A549 (cell line): ENCODE data around the gene MVB12B. TPM values are rescaled to one million over a fixed set of nuclear protein-coding genes. Genes with fewer than 3 reads are reported as not detected.
A peak's percentile ranks its signal among the peaks of the same experiment; 100 is the strongest.

Experiments used
- ATAC-seq, 2 experiments: fragments of 200-7000 bp in 1 of 2; fragments of >200 bp in 1 of 2; cut with Nextera tagmentation in 1 of 2; cut with Tn5 transposase in 1 of 2; 3 replicates each; pipeline versions ENCODE4 v1.8.0 to v1.9.1; 2018 to 2020; ENCODE audit warnings: mild to moderate bottlenecking in 1 of 2, moderate library complexity in 1 of 2
- CTCF ChIA-PET: fragments of 300-600 bp; sonication (Branson Sonifier 250); formaldehyde crosslinking; extraction: SDS; loops from one replicate; lab custom pipeline; 2021; ENCODE audit warnings: antibody characterized with exemption, inconsistent platforms; lab: Yijun Ruan, JAX
- POLR2A ChIA-PET: fragments of 350-600 bp; formaldehyde crosslinking; extraction: SDS; loops from one replicate; lab custom pipeline; 2021; ENCODE audit warnings: antibody characterized with exemption, inconsistent platforms; lab: Yijun Ruan, JAX
- DNase-seq, 2 experiments: peaks; one replicate each; pipeline versions ENCODE4 v3.0.0 to v3.0.0-alpha.2; 2011 to 2016; ENCODE audit warnings: low read depth in 1 of 2, low spot score in 1 of 2
- FAIRE-seq: peaks from 2 replicates; lab custom pipeline; 2011; peaks lifted over from hg19 to GRCh38; lab: Jason Lieb, UNC
- H3K27ac ChIP-seq, 2 experiments: fragments of >200 bp; sonication (Bioruptor Twin); formaldehyde crosslinking; 3 replicates each; pipeline ENCODE4 v1.5.1; 2016 to 2017
- H3K4me1 ChIP-seq: fragments of >200 bp; sonication (Bioruptor Twin); formaldehyde crosslinking; 3 replicates; pipeline ENCODE4 v1.6.1; 2016
- H3K4me2 ChIP-seq: fragments of >200 bp; sonication (Bioruptor Twin); formaldehyde crosslinking; 3 replicates; pipeline ENCODE4 v1.6.1; 2016
- H3K4me3 ChIP-seq: fragments of >200 bp; sonication (Bioruptor Twin); formaldehyde crosslinking; 3 replicates; pipeline ENCODE4 v1.5.1; 2016
- H3K9me3 ChIP-seq: fragments of >200 bp; sonication (Bioruptor Twin); formaldehyde crosslinking; 3 replicates; pipeline ENCODE4 v1.6.1; 2016
- CBX2 ChIP-seq: fragments of 200-600 bp; sonication (generic); IDR thresholded peaks from 2 replicates; pipeline ENCODE4 v1.6.1; 2016; ENCODE audit warnings: low read depth, mild to moderate bottlenecking, borderline replicate concordance
- CEBPB ChIP-seq, 2 experiments: fragments of >200 bp in 1 of 2; sonication (Bioruptor Twin) in 1 of 2; formaldehyde crosslinking in 1 of 2; IDR thresholded peaks; 2 replicates each; pipeline ENCODE4 v1.6.1; 2012 to 2016
- CHD4 ChIP-seq: fragments of 200-600 bp; sonication (generic); IDR thresholded peaks from 2 replicates; pipeline ENCODE4 v1.6.1; 2016; ENCODE audit warnings: antibody characterized with exemption, mild to moderate bottlenecking, borderline replicate concordance
- EHF ChIP-seq: fragments of 250-450 bp; sonication (Bioruptor Pico); IDR thresholded peaks from 2 replicates; pipeline ENCODE4 v1.5.0; 2020; ENCODE audit warnings: mild to moderate bottlenecking
- ESRRA ChIP-seq: fragments of 150-350 bp; IDR thresholded peaks from 2 replicates; pipeline ENCODE4 v1.6.1; 2014; ENCODE audit warnings: mild to moderate bottlenecking, low read length, borderline replicate concordance
- HDAC2 ChIP-seq: fragments of 200-600 bp; sonication (generic); IDR thresholded peaks from 2 replicates; pipeline ENCODE4 v1.6.1; 2016
- HEYL ChIP-seq: fragments of 250-450 bp; sonication (Bioruptor Pico); IDR thresholded peaks from 2 replicates; pipeline ENCODE4 v1.8.0; 2021; ENCODE audit warnings: mild to moderate bottlenecking, moderate library complexity
- HOXA7 ChIP-seq: fragments of 250-450 bp; sonication (Bioruptor Pico); IDR thresholded peaks from 2 replicates; pipeline ENCODE4 v1.5.0; 2020; ENCODE audit warnings: mild to moderate bottlenecking, moderate library complexity
- KDM5A ChIP-seq: fragments of 200-600 bp; sonication (generic); IDR thresholded peaks from 2 replicates; pipeline ENCODE4 v1.6.1; 2016; ENCODE audit warnings: antibody characterized with exemption, mild to moderate bottlenecking
- NFE2L2 ChIP-seq: fragments of 150-350 bp; conservative IDR thresholded peaks from 2 replicates; pipeline ENCODE4 v1.6.1; 2014; ENCODE audit warnings: low read length
- PHF8 ChIP-seq: fragments of 200-600 bp; sonication (generic); IDR thresholded peaks from 2 replicates; pipeline ENCODE4 v1.6.1; 2016; ENCODE audit warnings: low read depth, mild to moderate bottlenecking, antibody characterized with exemption, moderate library complexity, borderline replicate concordance
- POLR2A ChIP-seq: IDR thresholded peaks from 2 replicates; pipeline ENCODE4 v1.6.1; 2012; ENCODE audit warnings: mild to moderate bottlenecking, low read length
- RAD21 ChIP-seq, 2 experiments: fragments of >200 bp in 1 of 2; sonication (Bioruptor Twin) in 1 of 2; formaldehyde crosslinking in 1 of 2; IDR thresholded peaks in 1 of 2; conservative IDR thresholded peaks in 1 of 2; 2 replicates in 1 of 2; 3 replicates in 1 of 2; pipeline ENCODE4 v1.6.1; 2012 to 2018; ENCODE audit warnings: inconsistent platforms in 1 of 2
- RFX5 ChIP-seq: fragments of 450-650 bp; IDR thresholded peaks from 2 replicates; pipeline ENCODE4 v1.7.1; 2014; ENCODE audit warnings: antibody characterized with exemption, mild to moderate bottlenecking, moderate library complexity
- RNF2 ChIP-seq: fragments of 200-600 bp; sonication (generic); IDR thresholded peaks from 2 replicates; pipeline ENCODE4 v1.6.1; 2016; ENCODE audit warnings: low read depth, mild to moderate bottlenecking, antibody characterized with exemption, moderate library complexity, borderline replicate concordance
- SMC3 ChIP-seq: fragments of >200 bp; sonication (Bioruptor Twin); formaldehyde crosslinking; IDR thresholded peaks from 3 replicates; pipeline ENCODE4 v1.6.1; 2018; ENCODE audit warnings: inconsistent platforms
- TFCP2L1 ChIP-seq: fragments of 250-450 bp; sonication (Bioruptor Pico); IDR thresholded peaks from 2 replicates; pipeline ENCODE4 v1.5.0; 2021; ENCODE audit warnings: mild to moderate bottlenecking
- TP53 ChIP-seq: fragments of 250-450 bp; sonication (Bioruptor Pico); IDR thresholded peaks from 2 replicates; pipeline ENCODE4 v1.5.0; 2021; ENCODE audit warnings: mild to moderate bottlenecking, moderate library complexity
- ZNF302 ChIP-seq: fragments of 250-450 bp; sonication (Bioruptor Pico); IDR thresholded peaks from 2 replicates; pipeline ENCODE4 v1.9.0; 2021; ENCODE audit warnings: inconsistent platforms, mild to moderate bottlenecking, moderate library complexity
- WGBS: methylation state at CpG from one replicate; pipeline ENCODE4 v1.1.6; 2017; ENCODE audit errors: missing lambda C conversion rate; 5-methylcytosine and 5-hydroxymethylcytosine counted together
- polyA plus RNA-seq, 4 experiments: library from polyadenylated mRNA; depleted of rRNA in 3 of 4; stranded (reverse); fragments of >200 nt; fragmentation: RNase III in 1 of 4; extraction: RNeasy Plus Mini Kit Qiagen cat#74134 plus additional on column Dnase treatment in 1 of 4; gene quantifications; 2 replicates in 3 of 4; 3 replicates in 1 of 4; pipeline ENCODE4 v1.2.3, GENCODE V29; 2011 to 2017
- TF ChIP-seq, protein P1 (sequence below): fragments of >200 bp; sonication (Bioruptor Twin); formaldehyde crosslinking; IDR thresholded peaks from 3 replicates; pipeline ENCODE4 v1.5.1; 2016
- TF ChIP-seq, protein P2 (sequence below): IDR thresholded peaks from 2 replicates; pipeline ENCODE4 v1.6.1; 2012; ENCODE audit warnings: low read depth, borderline replicate concordance
- TF ChIP-seq, protein P3 (sequence below): fragments of 450-650 bp; IDR thresholded peaks from 2 replicates; pipeline ENCODE4 v1.6.1; 2014; ENCODE audit warnings: antibody characterized with exemption
- TF ChIP-seq, protein P4 (sequence below): fragments of >200 bp; sonication (Bioruptor Twin); formaldehyde crosslinking; IDR thresholded peaks from 3 replicates; pipeline ENCODE4 v1.6.1; 2016
- TF ChIP-seq, protein P5 (sequence below): fragments of 250-450 bp; sonication (Bioruptor Pico); IDR thresholded peaks from 2 replicates; pipeline ENCODE4 v1.5.0; 2021; ENCODE audit warnings: mild to moderate bottlenecking, moderate library complexity, borderline replicate concordance
- TF ChIP-seq, protein P6 (sequence below): IDR thresholded peaks from 2 replicates; pipeline ENCODE4 v1.6.1; 2012

The MVB12B gene
- polyA plus RNA-seq, 2 of the 4 experiments (the other 2 are of a cell fraction), result 4.6 to 5.9 TPM

DNA sequence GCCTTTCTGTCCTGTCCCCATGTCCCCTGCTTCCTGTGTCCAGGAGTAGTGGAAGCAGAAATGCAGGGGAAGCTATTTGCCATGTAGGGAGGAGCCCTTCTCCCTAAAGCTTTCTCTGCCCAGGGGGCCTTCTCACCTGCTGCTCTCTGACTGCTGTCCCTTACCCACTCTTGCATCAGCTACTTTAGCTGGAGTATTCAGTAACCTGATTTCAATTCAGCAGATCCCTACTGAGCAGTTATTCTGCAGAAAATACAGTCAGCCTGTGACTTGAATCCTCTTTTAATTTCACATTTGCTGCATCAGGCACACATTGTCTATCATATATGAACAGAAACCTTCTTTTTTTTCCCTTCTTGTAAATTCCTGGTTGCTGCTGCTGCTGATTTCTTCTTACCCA is 90.4 kb downstream of the MVB12B start:
- CTCF ChIA-PET, result interaction anchor here (0.8 to 4.3 kb wide), 5 partner anchors 19 to 1010 kb away, joined by 3 to 40 read pairs (median 7); no protein-coding TSS in a partner anchor
- no peak overlapping the region for H3K4me3 ChIP-seq
- POLR2A ChIA-PET, result no interaction called here
- H3K9me3 ChIP-seq, result no peaks in the 10 kb centered on the region
- peak overlapping the region; percentile 12 to 46; a peak in 3 of 6 replicates for H3K27ac ChIP-seq
- ATAC-seq (no peak), DNase-seq (no peak), FAIRE-seq (no peak)
- peak overlapping the region; percentile 29; the same call in 2 of the 3 replicates for H3K4me2 ChIP-seq
- peaks cover 31% of the 10 kb centered on the region for H3K4me1 ChIP-seq
- TF ChIP-seq HEYL (no peak), POLR2A (no peak), NFE2L2 (no peak), SMC3 (no peak), CBX2 (no peak), RAD21 (conservative IDR thresholded peaks at IDR 0.05 in 1 of 2, IDR thresholded peaks at IDR 0.05 in 1 of 2) (no peak), RFX5 (no peak), TFCP2L1 (CRISPR knock-in tag) (no peak), HDAC2 (no peak), CEBPB (IDR thresholded peaks at IDR 0.05) (no peak), PHF8 (no peak), CHD4 (no peak)
- TF ChIP-seq, protein P1, sequence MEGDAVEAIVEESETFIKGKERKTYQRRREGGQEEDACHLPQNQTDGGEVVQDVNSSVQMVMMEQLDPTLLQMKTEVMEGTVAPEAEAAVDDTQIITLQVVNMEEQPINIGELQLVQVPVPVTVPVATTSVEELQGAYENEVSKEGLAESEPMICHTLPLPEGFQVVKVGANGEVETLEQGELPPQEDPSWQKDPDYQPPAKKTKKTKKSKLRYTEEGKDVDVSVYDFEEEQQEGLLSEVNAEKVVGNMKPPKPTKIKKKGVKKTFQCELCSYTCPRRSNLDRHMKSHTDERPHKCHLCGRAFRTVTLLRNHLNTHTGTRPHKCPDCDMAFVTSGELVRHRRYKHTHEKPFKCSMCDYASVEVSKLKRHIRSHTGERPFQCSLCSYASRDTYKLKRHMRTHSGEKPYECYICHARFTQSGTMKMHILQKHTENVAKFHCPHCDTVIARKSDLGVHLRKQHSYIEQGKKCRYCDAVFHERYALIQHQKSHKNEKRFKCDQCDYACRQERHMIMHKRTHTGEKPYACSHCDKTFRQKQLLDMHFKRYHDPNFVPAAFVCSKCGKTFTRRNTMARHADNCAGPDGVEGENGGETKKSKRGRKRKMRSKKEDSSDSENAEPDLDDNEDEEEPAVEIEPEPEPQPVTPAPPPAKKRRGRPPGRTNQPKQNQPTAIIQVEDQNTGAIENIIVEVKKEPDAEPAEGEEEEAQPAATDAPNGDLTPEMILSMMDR, result no peak
- TF ChIP-seq, protein P2, sequence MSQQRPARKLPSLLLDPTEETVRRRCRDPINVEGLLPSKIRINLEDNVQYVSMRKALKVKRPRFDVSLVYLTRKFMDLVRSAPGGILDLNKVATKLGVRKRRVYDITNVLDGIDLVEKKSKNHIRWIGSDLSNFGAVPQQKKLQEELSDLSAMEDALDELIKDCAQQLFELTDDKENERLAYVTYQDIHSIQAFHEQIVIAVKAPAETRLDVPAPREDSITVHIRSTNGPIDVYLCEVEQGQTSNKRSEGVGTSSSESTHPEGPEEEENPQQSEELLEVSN, result no peak
- TF ChIP-seq, protein P3, sequence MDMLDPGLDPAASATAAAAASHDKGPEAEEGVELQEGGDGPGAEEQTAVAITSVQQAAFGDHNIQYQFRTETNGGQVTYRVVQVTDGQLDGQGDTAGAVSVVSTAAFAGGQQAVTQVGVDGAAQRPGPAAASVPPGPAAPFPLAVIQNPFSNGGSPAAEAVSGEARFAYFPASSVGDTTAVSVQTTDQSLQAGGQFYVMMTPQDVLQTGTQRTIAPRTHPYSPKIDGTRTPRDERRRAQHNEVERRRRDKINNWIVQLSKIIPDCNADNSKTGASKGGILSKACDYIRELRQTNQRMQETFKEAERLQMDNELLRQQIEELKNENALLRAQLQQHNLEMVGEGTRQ, result no peak
- TF ChIP-seq, protein P4, sequence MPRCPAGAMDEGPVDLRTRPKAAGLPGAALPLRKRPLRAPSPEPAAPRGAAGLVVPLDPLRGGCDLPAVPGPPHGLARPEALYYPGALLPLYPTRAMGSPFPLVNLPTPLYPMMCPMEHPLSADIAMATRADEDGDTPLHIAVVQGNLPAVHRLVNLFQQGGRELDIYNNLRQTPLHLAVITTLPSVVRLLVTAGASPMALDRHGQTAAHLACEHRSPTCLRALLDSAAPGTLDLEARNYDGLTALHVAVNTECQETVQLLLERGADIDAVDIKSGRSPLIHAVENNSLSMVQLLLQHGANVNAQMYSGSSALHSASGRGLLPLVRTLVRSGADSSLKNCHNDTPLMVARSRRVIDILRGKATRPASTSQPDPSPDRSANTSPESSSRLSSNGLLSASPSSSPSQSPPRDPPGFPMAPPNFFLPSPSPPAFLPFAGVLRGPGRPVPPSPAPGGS, result no peak

DNA sequence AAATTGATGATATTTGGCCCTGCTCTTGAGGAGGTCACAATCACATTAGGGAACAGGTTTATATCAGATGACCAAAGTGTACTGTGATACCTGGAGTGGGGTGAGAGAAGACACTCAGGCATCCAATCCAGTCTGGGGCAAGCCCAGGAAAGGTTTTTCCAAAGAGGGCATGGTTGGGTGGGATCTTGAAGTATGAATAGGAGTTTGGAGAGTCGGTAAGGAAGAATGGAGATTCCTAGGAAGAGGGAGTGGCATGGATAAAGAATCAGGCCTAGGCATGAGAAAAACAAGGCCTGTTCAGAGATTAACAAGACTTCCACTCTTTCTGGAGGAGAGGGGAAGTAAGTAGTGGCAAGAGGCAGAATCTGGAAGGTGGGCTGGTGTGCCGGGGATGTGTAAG is 91.1 kb downstream of the MVB12B start:
- POLR2A ChIA-PET, result no interaction called here
- Histone ChIP-seq H3K4me1 (peaks cover 31% of the 10 kb centered on the region), H3K4me2 (no peak overlapping the region; the same call in 2 of the 3 replicates), H3K9me3 (no peaks in the 10 kb centered on the region), H3K4me3 (no peak overlapping the region), H3K27ac (no peak overlapping the region; a peak in 2 of 6 replicates)
- FAIRE-seq (no peak), DNase-seq (no peak), ATAC-seq (no peak)
- 97% methylated on average over 2 of the region's 2 CpGs for WGBS
- CTCF ChIA-PET, result interaction anchor here (4.3 kb wide), 1 partner anchor 19 kb away, joined by 40 read pairs; no protein-coding TSS in a partner anchor
- no peak for TF ChIP-seq RAD21 (conservative IDR thresholded peaks at IDR 0.05 in 1 of 2, IDR thresholded peaks at IDR 0.05 in 1 of 2)
- TF ChIP-seq TP53 (CRISPR knock-in tag), result no peak
- TF ChIP-seq, protein P5, sequence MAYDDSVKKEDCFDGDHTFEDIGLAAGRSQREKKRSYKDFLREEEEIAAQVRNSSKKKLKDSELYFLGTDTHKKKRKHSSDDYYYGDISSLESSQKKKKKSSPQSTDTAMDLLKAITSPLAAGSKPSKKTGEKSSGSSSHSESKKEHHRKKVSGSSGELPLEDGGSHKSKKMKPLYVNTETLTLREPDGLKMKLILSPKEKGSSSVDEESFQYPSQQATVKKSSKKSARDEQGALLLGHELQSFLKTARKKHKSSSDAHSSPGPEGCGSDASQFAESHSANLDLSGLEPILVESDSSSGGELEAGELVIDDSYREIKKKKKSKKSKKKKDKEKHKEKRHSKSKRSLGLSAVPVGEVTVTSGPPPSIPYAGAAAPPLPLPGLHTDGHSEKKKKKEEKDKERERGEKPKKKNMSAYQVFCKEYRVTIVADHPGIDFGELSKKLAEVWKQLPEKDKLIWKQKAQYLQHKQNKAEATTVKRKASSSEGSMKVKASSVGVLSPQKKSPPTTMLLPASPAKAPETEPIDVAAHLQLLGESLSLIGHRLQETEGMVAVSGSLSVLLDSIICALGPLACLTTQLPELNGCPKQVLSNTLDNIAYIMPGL, result no peak
- TF ChIP-seq POLR2A, result no peak
- TF ChIP-seq, protein P6, sequence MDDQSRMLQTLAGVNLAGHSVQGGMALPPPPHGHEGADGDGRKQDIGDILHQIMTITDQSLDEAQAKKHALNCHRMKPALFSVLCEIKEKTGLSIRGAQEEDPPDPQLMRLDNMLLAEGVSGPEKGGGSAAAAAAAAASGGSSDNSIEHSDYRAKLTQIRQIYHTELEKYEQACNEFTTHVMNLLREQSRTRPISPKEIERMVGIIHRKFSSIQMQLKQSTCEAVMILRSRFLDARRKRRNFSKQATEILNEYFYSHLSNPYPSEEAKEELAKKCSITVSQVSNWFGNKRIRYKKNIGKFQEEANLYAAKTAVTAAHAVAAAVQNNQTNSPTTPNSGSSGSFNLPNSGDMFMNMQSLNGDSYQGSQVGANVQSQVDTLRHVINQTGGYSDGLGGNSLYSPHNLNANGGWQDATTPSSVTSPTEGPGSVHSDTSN, result no peak
- no peak for TF ChIP-seq KDM5A
- TF ChIP-seq RNF2, result no peak
- TF ChIP-seq ESRRA, result no peak
- TF ChIP-seq HOXA7 (CRISPR knock-in tag), result no peak
- no peak for TF ChIP-seq EHF (CRISPR knock-in tag)
- TF ChIP-seq ZNF302, result no peak
- no peak for TF ChIP-seq CHD4
